ENCODE measurements around the gene OTOF. TPM values are rescaled to one million over a fixed set of nuclear protein-coding genes. Genes with fewer than 3 reads are reported as not detected.

The OTOF gene
- total and polyA plus RNA-seq, 2 of the 13 experiments (the other 11 are each of a cell fraction or from before 2014, with no cell fraction given), result 0.04 TPM; not detected in 1

GRCh38 chr2:26455037-26455669, 22.8 kb downstream of the OTOF start (continued):
- no peak for TF ChIP-seq ZNF333 (CRISPR knock-in tag; IDR thresholded peaks at IDR 0.05; ENCODE audit: borderline replicate concordance)
- no peak for TF ChIP-seq ZNF7 (CRISPR knock-in tag; IDR thresholded peaks at IDR 0.05)
- no peak for TF ChIP-seq ZNF496 (CRISPR knock-in tag; IDR thresholded peaks at IDR 0.05; ENCODE audit: insufficient replicate concordance)
- TF ChIP-seq ARID3A (IDR thresholded peaks at IDR 0.05; ENCODE audit: low read depth, low read length), result no peak
- no peak for TF ChIP-seq NFIC (IDR thresholded peaks at IDR 0.05; ENCODE audit: low read length)

- no peak for ATAC-seq
- ChIA-PET CTCF (ENCODE audit: low intra/inter-chr PET ratio, low total read pairs) (no interaction called here), POLR2A (interaction anchor here (1.0 to 6.2 kb wide), 3 partner anchors 10 to 109 kb away, joined by 3 to 52 read pairs (median 6); partner anchors contain the start of genes ADGRF3 and SELENOI)
- no peak overlapping the region for H3K4me3 ChIP-seq (replicated peaks in 1 of 3; ENCODE audit: insufficient read depth in 1 of 3, low read depth in 2 of 3, low read length in 3 of 3)
- in situ Hi-C loops (cut with HindIII; ENCODE audit: extremely low pct_ligation_motif_present, low pct_unique_long_range_greater_than_20kb) (no loop called here), intact Hi-C loops (cut with micrococcal nuclease; ENCODE audit: unreplicated experiment) (loop anchor here (5.0 kb wide), 2 partner anchors 57 to 122 kb away; no protein-coding TSS in a partner anchor)
- no peak for DNase-seq (ENCODE audit: low spot score)
- no peak overlapping the region for H3K9ac ChIP-seq (ENCODE audit: insufficient read depth, low read depth, low read length)
- no peaks in the 10 kb centered on the region for H3K79me2 ChIP-seq (ENCODE audit: insufficient read depth, low read length)
- no TSS peak for BruUV-seq (replicated peaks)
- H4K20me1 ChIP-seq (ENCODE audit: insufficient read depth, low read length), result no peaks in the 10 kb centered on the region
- H3K27ac ChIP-seq (ENCODE audit: extremely low read length, insufficient read depth, low read length), result no peak overlapping the region
- H2AFZ ChIP-seq (ENCODE audit: low read length), result no peak overlapping the region
- peaks cover 0 to 6% of the 10 kb centered on the region in 2 experiments; a peak in 1 of 5 replicates for H3K27me3 ChIP-seq (ENCODE audit: control insufficient read depth in 1 of 2, insufficient read depth in 2 of 2, low read length in 2 of 2)
- no peaks in the 10 kb centered on the region for H3K9me3 ChIP-seq (ENCODE audit: low read length)
- H3K4me1 ChIP-seq (ENCODE audit: insufficient read depth, low read length), result peaks cover 43% of the 10 kb centered on the region
- H3K4me2 ChIP-seq (ENCODE audit: low read depth, low read length), result no peak overlapping the region
- TF ChIP-seq SSRP1 (CRISPR knock-in tag; IDR thresholded peaks at IDR 0.05), result no peak
- 82% methylated on average over 10 of the region's 10 CpGs for WGBS (ENCODE audit: low lambda C conversion rate)
- FAIRE-seq, result no peak
- H3K36me3 ChIP-seq (replicated peaks in 1 of 2; ENCODE audit: control insufficient read depth in 1 of 2, insufficient read depth in 2 of 2, low read length in 2 of 2), result no peaks in the 10 kb centered on the region
These were observed 23.3 kb downstream of the OTOF start for GRCh38 chr2:26454561-26455001.

Measured in HepG2 (cell line).